NOMO-1 (cell line): Measurements from ENCODE around the gene TAF12.
"Not testable (repeated sequence)": the region's sequence is repeated elsewhere in the genome, so short reads cannot be mapped to it uniquely, and the experiment has no call there.

Experiments
- DNase-seq, 2 experiments: peaks; one replicate each; lab custom pipeline; 2025; ENCODE audit not compliant: unreplicated experiment in 2 of 2; lab: John Stamatoyannopoulos, UW

Gene TAF12

DNA sequence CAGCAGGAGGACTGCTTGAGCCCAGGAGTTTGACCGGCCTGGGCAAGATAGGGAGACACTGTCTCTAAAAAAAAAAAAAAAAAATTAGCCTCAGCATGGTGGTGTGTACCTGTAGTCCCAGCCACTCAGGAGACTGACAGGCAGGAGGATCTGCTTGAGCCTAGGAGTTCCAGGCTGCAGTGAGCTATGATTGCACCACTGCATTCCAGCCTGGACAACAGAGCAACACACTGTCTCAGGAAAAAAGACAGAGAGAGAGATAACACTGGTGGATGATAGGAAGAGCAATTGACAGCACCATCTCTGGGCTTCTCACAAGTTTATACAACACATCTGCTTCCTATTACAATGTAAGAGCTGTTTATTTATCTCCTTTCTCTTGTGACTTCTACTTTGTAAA, 3.2 kb upstream of the TAF12 start:
- DNase-seq: no peak

DNA sequence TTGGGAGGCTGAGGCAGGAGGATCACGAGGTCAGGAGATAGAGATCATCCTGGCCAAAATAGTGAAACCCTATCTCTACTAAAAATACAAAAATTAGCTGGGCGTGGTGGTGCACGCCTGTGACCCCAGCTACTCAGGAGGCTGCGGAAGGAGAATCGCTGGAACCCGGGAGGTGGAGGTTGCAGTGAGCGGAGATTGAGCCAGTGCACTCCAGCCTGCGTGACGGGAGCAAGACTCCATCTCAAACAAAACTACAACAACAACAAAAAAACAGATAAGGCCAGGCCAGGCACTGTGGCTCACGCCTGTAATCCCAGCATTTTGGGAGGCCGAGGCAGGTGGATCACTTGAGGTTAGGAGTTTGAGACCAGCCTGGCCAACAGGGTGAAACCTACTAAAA, 2.5 kb upstream of the TAF12 start:
- DNase-seq: not testable (repeated sequence)

DNA sequence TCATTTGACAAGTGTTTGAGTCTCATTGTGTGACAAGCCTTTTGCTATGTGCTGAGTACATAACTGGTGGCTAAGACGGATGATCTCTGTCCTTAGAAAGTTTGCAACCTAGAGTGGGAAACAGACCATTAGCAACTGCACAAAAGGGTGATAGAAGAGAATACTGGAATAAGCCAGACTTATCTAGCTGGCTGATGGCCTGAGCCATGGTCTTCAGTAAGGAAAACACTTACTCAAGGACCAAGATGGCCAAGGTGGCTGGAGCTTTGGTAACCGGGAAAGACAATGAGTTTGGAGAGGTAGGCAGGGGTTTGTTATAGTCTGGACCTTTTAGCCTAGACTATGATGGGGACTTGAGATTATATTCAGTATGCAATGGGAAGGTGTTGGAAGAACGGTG, 1.6 kb upstream of the TAF12 start:
- DNase-seq: no peak

DNA sequence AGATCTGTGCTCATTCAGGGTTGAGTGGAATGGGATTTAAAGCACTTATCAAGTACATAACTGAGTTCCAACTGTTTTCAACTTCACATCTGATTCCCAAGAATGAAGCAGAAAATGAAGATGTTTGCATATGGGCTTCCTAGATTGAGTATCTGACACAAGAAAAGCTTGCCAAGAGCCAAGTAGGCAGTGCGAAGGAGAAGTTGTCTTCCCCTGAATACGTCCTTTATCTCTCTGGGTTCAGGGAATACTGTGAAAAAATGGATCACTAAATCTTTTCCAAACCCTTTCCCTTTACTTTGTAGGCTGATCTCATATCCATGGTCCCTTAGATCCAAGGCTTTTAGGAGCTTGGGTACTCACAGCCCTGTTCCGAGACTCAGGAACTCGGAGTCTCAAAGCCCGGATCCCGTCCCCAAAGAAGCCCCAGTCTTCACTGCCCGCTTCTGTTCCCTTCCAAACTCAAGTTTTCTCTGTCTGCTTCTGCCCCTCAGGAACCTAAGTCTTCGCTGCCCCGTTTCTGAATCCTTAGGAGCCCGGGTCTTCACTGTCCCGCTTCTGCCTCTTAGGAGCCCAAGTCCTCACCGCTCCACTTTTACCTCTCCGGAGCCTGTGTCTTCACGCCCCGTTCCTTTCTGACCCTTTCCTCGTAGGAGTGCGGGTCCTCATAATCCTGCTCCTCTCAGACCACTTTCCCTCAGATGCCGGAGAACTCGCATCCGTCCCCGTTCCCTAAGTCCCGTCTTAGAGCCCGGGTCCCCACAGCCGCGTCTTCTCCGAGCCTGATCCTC, 616 bp downstream of the TAF12 start:
- DNase-seq: no peak

DNA sequence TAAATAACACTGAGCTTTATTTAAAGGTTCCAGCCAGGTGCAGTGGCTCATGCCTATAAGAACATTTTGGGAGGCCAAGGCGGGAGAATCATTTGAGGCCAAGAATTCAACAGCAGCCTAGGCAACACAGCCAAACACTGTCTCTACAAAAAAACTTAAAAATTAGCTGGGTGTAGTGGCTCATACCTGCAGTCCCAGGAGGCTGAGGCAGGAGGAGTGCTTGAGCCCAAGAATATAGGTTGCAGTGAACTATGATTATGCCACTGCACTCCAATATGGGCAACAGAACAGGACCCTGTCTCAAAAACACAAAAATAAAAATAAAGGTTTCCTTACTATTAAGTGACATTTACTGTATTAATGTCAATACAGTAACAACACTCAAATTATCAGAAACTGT, 2.1 kb downstream of the TAF12 start:
- DNase-seq: peak; percentile 9 to 11

DNA sequence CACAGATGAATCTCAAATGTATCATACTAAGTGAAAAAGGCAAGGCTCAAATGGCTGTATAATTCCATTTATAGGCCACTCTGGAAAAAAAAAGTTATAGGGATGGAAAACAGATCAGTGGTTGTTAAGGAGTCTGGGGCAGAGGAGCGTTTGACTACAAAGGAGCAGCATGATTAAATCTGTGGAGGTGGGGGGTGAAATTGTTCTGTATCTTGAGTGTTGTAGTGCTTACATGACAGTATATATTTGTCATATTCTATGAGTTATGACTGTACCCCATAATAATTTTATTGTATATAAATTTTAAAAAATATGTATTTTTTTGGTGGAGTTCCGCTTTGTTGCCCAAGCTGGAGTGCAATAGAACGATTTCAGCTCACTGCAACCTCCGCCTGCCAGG, 10.3 kb downstream of the TAF12 start:
- DNase-seq: no peak

DNA sequence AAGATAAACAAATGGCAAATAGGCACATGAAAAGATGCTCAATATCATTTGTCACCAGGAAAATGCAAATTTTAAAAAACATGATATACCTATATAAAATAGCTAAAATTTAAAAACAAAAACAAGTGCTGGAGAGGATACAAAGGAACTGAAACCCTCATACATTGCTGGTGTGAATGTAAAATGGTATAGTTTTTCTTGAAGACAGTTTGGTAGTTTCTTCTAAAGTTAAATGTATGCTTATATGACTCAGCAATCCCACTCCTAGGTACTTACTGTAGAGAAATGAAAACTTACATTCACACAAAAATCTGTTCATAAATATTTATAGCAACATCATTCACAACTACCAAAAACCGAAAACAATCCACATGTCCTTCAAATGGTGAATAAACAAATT, 11.2 kb downstream of the TAF12 start:
- DNase-seq: no peak

DNA sequence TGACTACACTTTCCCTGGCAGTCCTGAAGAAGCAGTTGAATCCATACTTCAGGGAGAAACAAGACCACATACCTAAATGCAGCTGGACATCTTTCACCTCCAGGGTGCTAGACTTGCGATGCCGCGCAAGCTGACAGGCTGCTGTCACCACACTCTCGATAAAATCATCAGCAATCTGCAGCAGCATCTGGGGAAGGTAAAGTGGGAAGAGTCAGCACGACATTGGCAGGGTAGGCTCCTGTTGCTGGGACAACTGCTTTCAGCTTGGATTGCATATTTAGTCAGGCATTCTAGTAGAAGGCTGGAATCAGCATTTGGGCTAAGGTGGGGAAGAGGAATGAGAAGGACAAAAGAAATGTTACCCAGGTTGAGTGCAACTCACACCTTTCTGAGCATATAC, 29.7 kb downstream of the TAF12 start:
- DNase-seq: no peak

DNA sequence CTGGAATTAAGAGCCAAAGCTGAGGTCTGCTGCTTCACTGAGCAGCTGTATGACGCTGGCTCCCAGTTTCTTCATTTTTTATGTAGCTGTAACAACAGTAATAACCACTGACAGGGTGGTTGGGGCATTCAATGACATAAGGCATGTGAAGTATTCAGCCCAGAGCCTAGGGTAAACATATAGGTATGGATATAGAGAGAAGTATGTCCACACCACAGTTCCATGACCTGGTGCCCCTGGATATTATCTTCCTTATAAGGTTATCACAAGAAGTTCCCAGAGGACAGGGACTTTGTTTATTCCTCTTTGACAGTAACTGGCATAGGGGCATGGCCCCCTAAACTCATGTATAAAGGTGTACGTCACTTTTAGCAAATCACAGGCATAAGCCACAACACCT, 36.1 kb downstream of the TAF12 start:
- no peak for DNase-seq

DNA sequence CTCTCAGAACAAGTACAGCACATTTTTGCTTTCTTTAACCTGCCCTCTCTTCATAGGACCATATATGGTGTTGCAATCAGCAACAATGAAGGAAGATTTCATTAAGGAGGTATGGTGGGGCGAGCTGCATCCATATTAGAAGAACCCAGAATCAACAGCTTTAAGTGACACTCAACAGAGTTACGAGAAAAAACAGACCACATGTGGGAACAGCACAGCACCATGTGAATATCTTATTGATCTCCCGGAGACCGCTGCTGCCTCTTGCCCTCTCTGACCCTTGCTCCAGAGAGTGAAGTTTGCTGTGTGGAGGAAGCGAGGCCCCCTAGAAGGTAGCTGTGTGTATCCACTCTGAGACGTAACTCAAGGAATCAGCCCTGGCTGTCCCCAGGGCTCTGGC, 37.9 kb downstream of the TAF12 start:
- DNase-seq: no peak

DNA sequence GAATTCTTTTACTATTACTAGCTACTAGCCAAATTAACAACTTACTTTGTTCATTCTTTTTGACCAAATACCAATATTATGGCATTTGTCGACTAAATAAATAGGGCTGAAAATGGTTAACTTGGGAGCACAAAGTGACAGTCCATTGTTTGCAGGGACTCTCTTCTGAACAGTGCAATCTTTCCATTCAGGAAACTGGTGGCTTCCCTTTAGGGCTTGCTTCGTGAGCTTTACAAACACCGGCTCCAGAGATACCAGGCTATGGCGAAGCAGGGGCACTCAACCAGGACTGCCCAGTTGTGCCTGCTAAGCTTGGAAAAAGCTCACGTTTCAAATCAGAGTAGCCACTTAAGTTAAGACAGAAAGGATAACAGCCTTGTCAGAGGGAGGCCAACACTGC, 38.5 kb downstream of the TAF12 start:
- no peak for DNase-seq

DNA sequence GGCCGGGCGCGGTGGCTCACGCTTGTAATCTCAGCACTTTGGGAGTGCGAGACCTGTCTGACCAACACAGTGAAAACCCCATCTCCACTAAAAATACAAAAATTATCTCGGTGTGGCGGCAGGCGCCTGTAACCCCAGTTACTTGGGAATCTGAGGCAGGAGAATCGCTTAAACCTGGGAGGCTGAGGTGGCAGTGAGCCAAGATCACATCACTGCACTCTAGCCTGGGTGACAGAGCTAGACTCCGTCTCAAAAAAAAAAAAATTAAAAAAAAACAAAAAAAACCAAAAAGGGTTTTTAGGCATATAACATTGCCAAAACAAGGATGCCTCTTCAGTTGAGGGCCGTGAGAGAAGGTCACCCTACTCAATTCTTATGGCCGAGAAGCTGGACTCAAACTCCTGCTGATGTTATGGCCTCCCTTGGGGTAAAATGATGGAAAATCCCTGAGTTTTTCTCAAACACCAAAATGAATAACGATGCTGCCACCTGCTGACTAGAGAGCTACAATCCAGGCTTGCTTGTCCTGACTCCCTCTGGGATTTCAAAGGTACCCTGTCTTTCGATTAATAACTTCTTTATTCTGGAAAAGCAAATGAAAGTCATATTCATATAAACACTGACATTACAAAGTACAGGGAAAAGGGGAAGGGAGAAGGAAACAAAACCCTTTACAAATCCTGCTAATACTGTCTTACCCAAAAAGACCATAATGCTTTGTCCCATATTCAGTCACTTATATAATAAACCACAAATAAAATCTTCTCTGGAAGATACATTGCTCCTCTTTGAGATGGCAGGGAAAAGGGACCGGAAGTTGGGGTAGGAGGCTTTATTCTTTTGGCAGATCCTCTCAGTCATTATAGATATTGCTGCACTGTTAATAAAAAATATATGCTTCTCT, 40.1 kb downstream of the TAF12 start:
- peak; percentile 22 to 47 for DNase-seq

DNA sequence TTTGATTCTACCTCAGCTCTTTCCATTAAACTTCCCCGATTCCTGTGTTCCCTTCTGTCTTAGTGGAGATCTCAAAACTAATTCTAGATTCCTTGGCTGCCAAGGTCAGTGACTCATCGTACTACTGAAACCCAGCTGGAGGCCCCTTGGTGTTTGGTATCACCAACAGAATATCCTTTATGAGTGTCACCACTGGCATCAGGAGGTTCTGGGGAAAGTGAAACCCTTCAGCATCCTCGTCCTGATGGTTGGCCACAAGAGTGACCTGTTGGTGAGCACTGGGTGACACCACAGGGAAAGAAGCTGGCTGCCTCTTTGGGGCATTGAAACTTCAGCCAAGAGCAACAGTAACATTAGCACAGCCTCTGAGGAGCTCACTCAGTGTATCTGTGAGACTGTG, 41.2 kb downstream of the TAF12 start:
- DNase-seq: no peak

DNA sequence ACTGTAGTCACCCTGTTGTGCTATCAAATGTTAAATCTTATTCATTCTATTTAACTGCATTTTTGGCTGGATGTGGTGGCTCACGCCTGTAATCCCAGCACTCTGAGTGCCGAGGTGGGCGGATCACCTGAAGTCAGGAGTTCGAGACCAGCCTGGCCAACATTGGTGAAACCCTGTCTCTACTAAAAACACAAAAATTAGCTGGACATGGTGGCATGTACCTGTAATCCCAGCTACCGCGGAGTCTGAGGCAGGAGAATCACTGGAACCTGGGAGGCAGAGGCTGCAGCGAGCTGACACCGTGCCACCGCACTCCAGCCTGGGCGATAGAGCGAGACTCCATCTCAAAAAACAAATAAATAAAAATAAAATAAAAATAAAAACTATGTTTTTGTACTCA, 46.6 kb downstream of the TAF12 start:
- DNase-seq: not testable (repeated sequence)

DNA sequence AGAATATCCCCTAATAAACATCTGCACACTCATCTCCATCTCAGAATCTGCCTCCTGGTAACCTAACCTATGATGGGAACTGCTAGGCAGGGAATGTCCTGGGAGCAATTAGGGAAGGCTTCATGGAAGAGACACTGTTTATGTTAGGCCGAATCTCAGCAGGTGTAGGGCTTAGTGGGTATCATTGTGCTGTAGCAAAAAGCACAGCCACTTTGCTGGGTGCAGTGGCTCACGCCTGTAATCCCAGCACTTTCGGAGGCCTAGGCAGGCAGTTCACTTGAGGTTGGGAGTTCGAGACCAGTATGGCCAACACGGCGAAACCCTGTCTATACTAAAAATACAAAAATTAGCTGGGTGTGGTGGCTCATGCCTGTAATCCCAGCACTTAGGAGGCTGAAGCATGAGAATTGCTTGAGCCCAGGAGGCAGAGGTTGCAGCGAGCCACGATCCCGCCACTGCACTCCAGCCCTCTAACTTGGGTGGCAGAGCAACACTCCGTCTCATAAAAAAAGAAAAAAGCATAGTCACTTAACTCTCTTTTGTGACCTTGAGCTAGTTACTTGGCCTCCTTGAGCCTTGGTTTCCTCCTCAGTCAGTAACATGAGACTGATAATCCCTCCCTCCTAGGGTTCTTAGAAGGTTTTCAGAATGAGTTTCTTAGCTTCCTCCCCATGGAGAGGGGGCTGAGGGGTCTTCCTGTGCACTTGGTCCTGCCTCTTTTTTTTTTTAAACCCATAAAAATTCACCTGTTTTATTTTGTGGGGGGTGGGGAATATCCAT, 47.3 kb downstream of the TAF12 start:
- no peak for DNase-seq

DNA sequence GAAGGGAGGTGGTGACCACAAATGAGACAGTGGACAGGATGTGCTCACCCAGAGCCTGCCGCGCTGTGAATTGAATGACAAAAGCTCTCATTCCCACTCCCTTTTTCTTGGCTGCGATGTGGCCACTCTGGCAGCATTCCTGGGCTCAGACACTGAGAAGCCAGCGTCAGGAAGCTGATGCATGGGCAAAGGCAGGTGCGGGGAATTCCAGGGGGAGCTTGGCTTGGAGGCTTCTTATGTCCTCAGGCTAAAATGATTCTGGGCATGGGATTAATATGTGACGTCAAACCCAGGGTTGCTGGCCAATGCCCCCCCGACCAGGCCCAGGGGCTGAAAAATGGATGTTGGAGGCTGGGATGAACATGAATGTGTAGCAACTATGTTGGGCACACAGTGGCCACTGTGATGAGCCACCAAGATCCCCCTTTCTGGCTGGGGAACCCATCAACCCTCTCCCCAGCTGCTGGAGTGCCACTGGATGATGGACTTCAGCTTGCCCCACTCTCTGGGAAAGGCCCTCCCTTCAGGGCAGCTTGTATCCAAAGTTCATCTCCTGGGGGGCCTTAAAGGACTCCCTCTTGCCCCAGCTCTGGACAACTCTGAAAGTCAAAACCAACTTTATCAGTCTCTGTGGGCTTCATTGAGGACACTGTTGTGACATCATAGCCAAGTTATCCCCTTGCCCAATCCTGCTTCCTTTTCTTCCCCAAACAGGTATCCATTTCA, 48.0 kb downstream of the TAF12 start:
- not testable (repeated sequence) for DNase-seq

DNA sequence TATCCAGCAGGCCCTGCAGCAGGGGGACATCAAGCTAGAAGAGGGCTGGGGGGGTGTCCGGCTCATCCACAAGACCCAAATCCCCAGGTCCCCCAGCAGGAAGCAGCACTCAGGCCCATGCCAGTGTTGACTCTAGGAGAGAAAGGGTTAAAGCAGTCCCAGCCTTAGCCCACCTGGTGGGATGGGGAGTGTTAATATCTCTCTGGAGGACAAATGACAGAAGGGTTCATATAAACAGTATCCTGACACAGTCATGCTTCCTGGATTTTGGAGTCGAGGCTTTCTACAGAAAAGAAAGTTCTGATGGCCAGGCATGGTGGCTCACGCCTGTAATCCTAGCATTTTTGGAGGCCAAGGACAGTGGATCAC, 48.9 kb downstream of the TAF12 start:
- DNase-seq: not testable (repeated sequence)

DNA sequence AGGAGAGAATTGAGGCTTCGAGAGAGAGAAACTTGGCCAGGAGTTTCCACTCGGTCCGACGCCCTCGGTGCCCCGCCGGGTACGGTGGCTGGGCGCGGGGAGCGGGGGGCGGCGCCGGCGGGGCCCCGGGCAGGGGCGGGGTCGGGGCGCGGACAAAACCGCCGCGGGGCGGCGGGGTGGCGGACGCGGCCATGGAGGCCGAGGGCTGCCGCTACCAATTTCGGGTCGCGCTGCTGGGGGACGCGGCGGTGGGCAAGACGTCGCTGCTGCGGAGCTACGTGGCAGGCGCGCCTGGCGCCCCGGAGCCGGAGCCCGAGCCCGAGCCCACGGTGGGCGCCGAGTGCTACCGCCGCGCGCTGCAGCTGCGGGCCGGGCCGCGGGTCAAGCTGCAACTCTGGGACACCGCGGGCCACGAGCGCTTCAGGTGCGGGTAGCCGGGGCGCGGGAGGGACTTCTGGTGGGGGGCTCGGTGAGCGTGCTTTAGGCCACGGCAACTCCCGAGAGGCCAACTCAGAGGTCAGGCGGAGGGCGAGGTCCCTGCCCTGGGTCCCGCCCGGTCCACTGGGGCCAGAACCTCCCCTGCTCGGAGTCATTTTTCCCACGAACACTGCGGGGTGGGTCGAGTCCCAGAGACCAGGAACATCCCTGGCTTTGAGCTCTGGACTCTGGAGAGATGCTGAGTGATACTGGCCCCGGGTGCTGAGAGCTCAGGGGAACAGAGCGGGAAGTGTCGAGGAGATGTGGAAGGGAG, 50.4 kb downstream of the TAF12 start:
- DNase-seq: peak in 1 of 2 experiments; percentile 46

DNA sequence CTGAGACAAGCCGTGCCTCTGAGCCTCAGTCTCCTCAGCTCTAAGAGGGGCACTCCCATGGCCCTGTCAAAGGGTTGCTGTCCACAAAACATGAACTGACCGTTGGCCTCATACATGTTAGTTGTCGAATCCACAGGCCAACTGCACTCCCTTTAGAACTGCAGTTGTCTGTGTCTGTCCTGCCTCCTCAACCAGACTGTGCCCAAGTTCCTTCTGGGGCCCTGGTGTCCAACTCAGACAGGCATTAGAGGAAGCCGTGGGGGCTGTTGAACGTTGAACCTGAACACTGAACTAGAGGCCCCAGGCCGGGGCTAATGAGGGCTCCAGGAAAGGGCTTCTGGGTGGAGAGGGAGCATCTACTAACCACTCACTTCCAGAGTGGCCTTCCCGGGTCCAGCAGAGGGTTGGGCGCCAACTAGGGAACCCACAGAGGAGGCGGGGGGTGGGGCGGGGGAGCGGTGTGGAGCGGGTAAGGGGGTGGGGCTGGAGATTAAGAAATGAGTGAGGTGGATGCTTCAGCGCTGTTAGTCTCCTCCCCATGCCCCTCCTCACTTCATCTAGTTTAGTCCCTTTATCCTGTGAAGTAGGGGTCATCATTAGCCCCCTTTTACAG, 51.1 kb downstream of the TAF12 start, which contains the start of gene RAB42:
Gene RAB42, plus strand, starts transcription at position 558 of the 613 bp plus-strand sequence. CDS start 247 bp downstream, outside the sequence.
- peak; percentile 64 to 72 for DNase-seq
